OCI-LY3 (cell line): ENCODE measurements around the gene GLRA3.
"Not testable (repeated sequence)": the region's sequence is repeated elsewhere in the genome, so short reads cannot be mapped to it uniquely, and the experiment has no call there.

Experiments used
- H2AFZ ChIP-seq: fragments of 200-600, 300-600 bp; shearing (Covaris generic); 2 replicates; pipeline ENCODE4 v1.6.0; 2014; ENCODE audit warnings: antibody characterized with exemption, low read depth, low read length
- H3K27ac ChIP-seq: fragments of 200-600, 300-600 bp; sonication (generic); 2 replicates; pipeline ENCODE4 v1.5.1; 2014; ENCODE audit warnings: mild to moderate bottlenecking, low read length, moderate library complexity, mixed read lengths
- H3K27me3 ChIP-seq: fragments of 200-600, 300-600 bp; sonication (generic); 2 replicates; pipeline ENCODE4 v1.6.1; 2014; ENCODE audit warnings: low read depth, low read length, mixed read lengths
- H3K36me3 ChIP-seq: fragments of 200-600, 300-600 bp; sonication (generic); replicated peaks from 2 replicates; pipeline ENCODE3; 2014; ENCODE audit warnings: low read depth, low read length, mixed read lengths
- H3K4me1 ChIP-seq: fragments of 300-600, 200-600 bp; sonication (generic); 2 replicates; pipeline ENCODE4 v1.6.1; 2014; ENCODE audit warnings: low read length, mixed read lengths
- H3K4me2 ChIP-seq: fragments of 200-600, 300-600 bp; sonication (generic); 2 replicates; pipeline ENCODE4 v1.6.1; 2014; ENCODE audit warnings: low read length, mixed read lengths
- H3K4me3 ChIP-seq: fragments of 300-600, 200-600 bp; sonication (generic); 2 replicates; pipeline ENCODE4 v1.5.1; 2014; ENCODE audit warnings: antibody characterized with exemption, mild to moderate bottlenecking, low read length, moderate library complexity
- H3K79me2 ChIP-seq: fragments of 300-600, 200-600 bp; shearing (Covaris generic); 2 replicates; pipeline ENCODE4 v1.6.1; 2014; ENCODE audit warnings: mild to moderate bottlenecking, low read length, mixed read lengths
- H3K9ac ChIP-seq: fragments of 300-600, 200-600 bp; shearing (Covaris generic); 2 replicates; pipeline ENCODE4 v1.6.0; 2014; ENCODE audit warnings: mild to moderate bottlenecking, low read length, moderate library complexity
- H3K9me3 ChIP-seq: fragments of 200-600, 300-600 bp; shearing (Covaris generic); 2 replicates; pipeline ENCODE4 v1.6.1; 2014; ENCODE audit warnings: low read length, mixed read lengths; ENCODE audit not compliant: insufficient read depth
- H4K20me1 ChIP-seq: fragments of 200-600, 300-600 bp; sonication (generic); 2 replicates; pipeline ENCODE4 v1.6.1; 2016; ENCODE audit warnings: low read length, mixed read lengths; ENCODE audit not compliant: insufficient read depth
- EZH2phosphoT487 ChIP-seq: fragments of 200-600 bp; shearing (Covaris generic); IDR thresholded peaks from 2 replicates; pipeline ENCODE4 v1.6.1; 2018; ENCODE audit warnings: antibody characterized with exemption, mixed run types, low read depth
- TF ChIP-seq, protein P1 (sequence below): fragments of 200-600, 300-600 bp; sonication (generic); IDR thresholded peaks from 2 replicates; pipeline ENCODE4 v1.5.1; 2014; ENCODE audit warnings: antibody characterized with exemption, low read length, low read depth

GLRA3 gene

DNA sequence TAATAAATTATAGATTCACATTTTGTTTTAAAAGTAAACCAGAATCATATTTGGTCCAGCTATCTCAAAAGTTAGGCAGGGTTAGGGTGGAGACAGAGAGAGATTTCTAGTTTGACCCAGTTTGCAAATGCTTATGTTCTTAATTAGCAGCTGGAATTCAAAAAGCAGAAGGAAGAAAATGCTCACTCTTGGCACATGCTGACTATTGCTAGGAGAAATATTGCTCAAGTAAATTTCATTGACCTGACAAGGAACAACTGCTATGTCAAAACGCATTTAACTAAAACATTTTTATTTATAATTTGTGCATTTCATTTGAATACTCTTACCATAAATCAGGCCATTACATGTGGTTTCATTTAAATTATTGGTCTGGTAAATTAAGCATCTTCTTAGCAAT, 131.8 kb downstream of the GLRA3 start:
- no peaks in the 10 kb centered on the region for H3K36me3 ChIP-seq
- H3K27me3 ChIP-seq, result no peaks in the 10 kb centered on the region
- H3K27ac ChIP-seq, result no peak overlapping the region
- 0 out of 2 replicates have a peak overlapping the region, but pooled peaks have one; percentile 2 for H3K4me2 ChIP-seq
- no peaks in the 10 kb centered on the region for H3K79me2 ChIP-seq
- no peak overlapping the region for H3K4me3 ChIP-seq
- H2AFZ ChIP-seq, result no peak overlapping the region
- no peaks in the 10 kb centered on the region for H3K9me3 ChIP-seq
- no peak for TF ChIP-seq EZH2phosphoT487
- TF ChIP-seq, protein P1, sequence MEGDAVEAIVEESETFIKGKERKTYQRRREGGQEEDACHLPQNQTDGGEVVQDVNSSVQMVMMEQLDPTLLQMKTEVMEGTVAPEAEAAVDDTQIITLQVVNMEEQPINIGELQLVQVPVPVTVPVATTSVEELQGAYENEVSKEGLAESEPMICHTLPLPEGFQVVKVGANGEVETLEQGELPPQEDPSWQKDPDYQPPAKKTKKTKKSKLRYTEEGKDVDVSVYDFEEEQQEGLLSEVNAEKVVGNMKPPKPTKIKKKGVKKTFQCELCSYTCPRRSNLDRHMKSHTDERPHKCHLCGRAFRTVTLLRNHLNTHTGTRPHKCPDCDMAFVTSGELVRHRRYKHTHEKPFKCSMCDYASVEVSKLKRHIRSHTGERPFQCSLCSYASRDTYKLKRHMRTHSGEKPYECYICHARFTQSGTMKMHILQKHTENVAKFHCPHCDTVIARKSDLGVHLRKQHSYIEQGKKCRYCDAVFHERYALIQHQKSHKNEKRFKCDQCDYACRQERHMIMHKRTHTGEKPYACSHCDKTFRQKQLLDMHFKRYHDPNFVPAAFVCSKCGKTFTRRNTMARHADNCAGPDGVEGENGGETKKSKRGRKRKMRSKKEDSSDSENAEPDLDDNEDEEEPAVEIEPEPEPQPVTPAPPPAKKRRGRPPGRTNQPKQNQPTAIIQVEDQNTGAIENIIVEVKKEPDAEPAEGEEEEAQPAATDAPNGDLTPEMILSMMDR, result no peak
- H4K20me1 ChIP-seq, result no peaks in the 10 kb centered on the region
- no peak overlapping the region for H3K9ac ChIP-seq
- peaks cover 10% of the 10 kb centered on the region for H3K4me1 ChIP-seq

DNA sequence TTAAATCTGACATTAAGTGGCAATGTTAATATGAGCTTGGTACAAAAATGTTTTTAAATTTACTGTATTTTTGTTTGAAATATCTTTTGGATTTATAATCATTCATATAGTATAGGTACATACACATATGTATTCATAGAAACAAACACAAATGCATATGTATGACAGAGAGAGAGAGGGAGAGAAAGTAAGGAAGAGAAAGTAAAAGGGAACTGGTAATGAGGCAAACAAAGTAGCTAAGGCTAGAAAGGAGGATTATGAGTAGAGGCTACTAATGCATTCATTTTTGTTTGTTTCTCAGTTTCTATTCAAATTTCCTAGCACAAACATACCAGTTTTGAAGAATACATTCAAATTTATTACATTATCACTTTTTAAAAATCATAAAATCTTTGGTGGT, 132.4 kb downstream of the GLRA3 start:
- Histone ChIP-seq H3K9ac (no peak overlapping the region), H3K27me3 (no peaks in the 10 kb centered on the region), H3K36me3 (no peaks in the 10 kb centered on the region), H3K27ac (no peak overlapping the region), H3K9me3 (no peaks in the 10 kb centered on the region), H3K79me2 (no peaks in the 10 kb centered on the region), H3K4me3 (no peak overlapping the region), H3K4me2 (peak overlapping the region; percentile 2; the same call in 1 of the 2 replicates), H4K20me1 (no peaks in the 10 kb centered on the region), H3K4me1 (peaks cover 10% of the 10 kb centered on the region), H2AFZ (no peak overlapping the region)
- no peak for TF ChIP-seq EZH2phosphoT487
- TF ChIP-seq, protein P1, result no peak

DNA sequence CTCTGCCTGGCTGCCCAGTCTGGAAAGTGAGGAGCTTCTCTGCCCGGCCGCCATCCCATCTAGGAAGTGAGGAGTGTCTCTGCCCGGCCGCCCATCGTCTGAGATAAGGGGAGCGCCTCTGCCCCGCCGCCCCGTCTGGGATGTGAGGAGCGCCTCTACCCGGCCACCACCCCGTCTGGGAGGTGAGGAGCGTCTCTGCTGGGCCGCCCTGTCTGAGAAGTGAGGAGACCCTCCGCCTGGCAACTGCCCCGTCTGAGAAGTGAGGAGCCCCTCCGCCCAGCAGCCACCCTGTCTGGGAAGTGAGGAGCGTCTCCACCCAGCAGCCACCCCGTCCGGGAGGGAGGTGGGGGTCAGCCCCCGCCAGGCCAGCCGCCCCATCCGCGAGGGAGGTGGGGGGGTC, 137.2 kb downstream of the GLRA3 start:
- not testable (repeated sequence) for H3K9ac ChIP-seq, H3K27me3 ChIP-seq

DNA sequence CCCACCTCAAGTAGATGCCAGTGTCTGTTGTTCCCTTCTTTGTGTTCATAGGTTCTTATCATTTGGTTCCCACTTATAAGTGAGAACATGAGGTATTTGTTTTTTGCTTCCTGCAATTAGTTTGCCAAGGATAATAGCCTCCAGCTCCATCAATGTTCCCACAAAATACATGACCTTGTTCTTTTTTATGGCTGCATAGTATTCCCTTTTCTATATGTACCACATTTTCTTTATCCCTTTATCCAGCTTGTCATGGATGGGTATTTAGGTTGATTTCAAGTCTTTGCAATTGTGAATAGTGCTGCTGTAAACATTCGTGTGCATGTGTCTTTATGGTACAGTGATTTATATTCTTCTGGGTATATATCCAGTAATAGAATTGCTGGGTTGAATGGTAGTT, 138.4 kb downstream of the GLRA3 start:
- TF ChIP-seq, protein P1, result no peak
- TF ChIP-seq EZH2phosphoT487, result no peak
- Histone ChIP-seq H3K27ac (no peak overlapping the region), H3K4me1 (peaks cover 13% of the 10 kb centered on the region; the same call in 1 of the 2 replicates), H3K36me3 (peaks cover 2% of the 10 kb centered on the region), H3K4me3 (no peak overlapping the region), H3K4me2 (no peak overlapping the region), H3K9ac (no peak overlapping the region), H3K9me3 (peaks cover 11% of the 10 kb centered on the region; the same call in 1 of the 2 replicates), H4K20me1 (no peaks in the 10 kb centered on the region), H3K79me2 (no peaks in the 10 kb centered on the region), H3K27me3 (no peaks in the 10 kb centered on the region), H2AFZ (no peak overlapping the region)

More for the DNA sequence above, 137.2 kb downstream of the GLRA3 start:
- not testable (repeated sequence) for H4K20me1 ChIP-seq, H3K27ac ChIP-seq, H3K4me2 ChIP-seq, H3K36me3 ChIP-seq, H2AFZ ChIP-seq, H3K4me3 ChIP-seq, H3K79me2 ChIP-seq
- peaks cover 11% of the 10 kb centered on the region; the same call in 1 of the 2 replicates for H3K9me3 ChIP-seq
- H3K4me1 ChIP-seq, result peaks cover 19% of the 10 kb centered on the region

DNA sequence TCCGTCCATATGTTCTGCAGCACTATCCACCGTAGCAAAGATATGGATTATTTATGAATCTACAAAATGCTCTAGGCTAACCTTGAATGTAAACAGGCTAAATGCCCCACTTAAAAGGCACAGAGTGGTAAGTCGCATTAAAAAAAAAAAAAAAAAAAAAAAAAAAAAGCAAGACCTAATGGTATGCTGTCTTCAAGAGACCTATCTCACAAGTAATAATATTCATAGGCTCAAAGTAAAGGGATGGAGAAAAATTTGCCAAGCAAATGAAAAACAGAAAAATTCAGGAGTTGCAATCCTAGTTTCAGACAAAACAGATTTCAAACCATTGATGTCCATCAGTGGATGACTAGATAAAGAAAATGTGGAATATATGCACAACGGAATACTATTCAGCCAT, 139.4 kb downstream of the GLRA3 start:
- no peak overlapping the region for H3K4me2 ChIP-seq
- H2AFZ ChIP-seq, result no peak overlapping the region
- H3K4me3 ChIP-seq, result no peak overlapping the region
- H3K27ac ChIP-seq, result no peak overlapping the region
- no peaks in the 10 kb centered on the region for H4K20me1 ChIP-seq
- peaks cover 13% of the 10 kb centered on the region; the same call in 1 of the 2 replicates for H3K4me1 ChIP-seq
- H3K79me2 ChIP-seq, result no peaks in the 10 kb centered on the region
- peaks cover 11% of the 10 kb centered on the region; the same call in 1 of the 2 replicates for H3K9me3 ChIP-seq
- no peak overlapping the region for H3K9ac ChIP-seq
- H3K36me3 ChIP-seq, result peaks cover 2% of the 10 kb centered on the region
- no peak for TF ChIP-seq EZH2phosphoT487
- no peaks in the 10 kb centered on the region for H3K27me3 ChIP-seq
